ENCODE measurements around the gene SEMA3C.

Gene SEMA3C

DNA sequence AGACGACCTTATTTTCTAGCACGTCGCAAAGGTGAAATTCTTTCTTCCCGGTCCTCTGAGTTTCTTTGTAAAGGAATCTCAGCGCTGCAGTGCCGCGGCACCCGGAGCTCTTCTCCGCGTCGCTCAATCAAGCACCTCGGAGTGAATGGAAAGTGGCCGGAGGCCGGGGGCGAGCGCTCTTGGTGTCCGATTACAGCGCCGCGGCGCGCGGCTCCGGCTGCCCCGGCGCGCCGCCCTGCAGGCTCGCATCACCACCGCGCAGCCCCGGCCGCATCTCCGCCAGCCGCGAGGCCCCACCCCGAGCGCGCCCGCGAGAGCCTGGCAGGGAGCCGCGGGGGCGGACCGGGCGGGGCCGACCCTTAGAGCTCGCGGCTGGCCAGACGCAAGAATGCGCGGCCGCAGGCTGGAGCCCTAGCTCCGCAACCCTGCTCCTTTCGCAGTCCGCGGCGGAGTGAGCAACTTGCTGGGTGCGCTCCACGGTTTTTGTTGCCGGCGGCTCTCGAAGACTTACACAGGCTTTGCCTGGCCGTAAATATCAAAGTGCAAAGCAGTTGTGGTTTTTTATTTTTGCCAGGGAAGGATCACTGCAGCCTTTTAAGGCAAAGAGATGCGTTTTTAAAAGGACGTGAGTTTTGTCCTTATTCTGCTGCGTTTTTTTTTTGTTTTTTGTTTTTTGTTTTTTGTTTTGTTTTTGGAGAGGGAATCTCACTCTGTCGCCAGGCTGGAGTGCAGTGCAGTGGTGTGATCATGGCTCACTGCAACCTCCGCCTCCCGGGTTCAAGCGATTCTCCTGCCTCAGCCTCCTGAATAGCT lies at the start of gene SEMA3C:
TSS of gene SEMA3C (minus strand) at position 143 of the 813 bp plus-strand sequence. CDS start 2,270 bp downstream, outside the sequence.
- DNase-seq (ENCODE audit: low read depth, low spot score): peak; percentile 73

DNA sequence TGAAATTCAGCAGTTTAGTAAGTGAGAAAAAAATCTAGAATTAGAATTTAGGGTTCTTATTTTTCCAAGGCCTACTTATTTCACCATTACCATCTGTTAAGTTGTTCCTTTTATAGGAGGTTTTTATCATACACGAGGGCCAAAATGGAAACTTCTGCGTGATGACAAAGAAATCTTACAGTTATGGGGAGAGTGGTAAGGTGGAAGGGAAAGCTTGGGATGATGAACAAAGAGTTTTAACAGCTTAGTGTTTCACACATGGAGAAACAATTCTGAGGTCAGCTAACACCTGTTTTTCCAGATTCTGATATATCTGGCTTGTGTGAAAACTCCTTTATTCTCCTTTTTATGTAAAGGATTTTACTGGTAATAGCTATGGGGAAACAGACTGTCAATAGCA lies 49.8 kb upstream of the SEMA3C start:
- DNase-seq (ENCODE audit: low read depth, low spot score): no peak

GRCh38 chr7:80967917-80968297 lies 49.1 kb upstream of the SEMA3C start:
- DNase-seq (ENCODE audit: low read depth, low spot score): no peak

DNA sequence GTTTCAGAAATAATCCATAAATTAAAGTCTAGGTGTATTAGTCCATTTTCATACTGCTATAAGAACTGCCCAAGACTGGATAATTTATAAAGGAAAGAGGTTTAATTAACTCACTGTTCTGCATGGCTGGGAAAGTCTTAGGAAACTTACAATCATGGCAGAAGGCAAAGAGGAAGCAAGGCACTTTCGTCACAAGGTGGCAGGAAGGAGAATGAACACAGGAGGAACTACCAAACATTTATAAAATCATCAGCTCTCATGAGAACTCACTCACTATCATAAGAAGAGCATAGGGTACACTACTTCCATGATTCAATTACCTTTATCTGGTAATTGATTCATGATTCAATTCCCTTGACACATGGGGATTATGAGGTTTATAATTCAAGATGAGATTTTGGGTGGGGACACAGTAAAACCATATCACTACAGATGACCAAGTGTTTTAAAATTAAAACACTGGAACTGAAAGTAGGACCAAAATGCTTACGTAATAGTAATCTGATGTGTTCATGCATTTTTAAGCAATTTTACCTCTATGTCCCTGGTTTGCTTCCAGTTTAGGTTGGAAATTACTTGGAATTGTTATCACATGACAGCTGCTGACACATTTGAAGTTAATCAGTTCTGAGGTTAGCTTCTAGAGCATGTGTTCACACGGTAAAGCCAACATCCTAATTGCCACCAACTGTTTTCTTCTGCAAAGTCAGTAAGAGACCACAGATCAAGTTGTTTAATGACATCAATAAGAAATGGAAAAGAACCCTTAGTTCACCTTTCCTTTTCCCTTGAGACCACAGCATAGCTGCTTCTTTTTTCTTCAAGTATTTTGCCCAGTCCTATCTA lies 48.4 kb upstream of the SEMA3C start:
- no peak for DNase-seq (ENCODE audit: low read depth, low spot score)

GRCh38 chr7:80960244-80960795 lies 41.5 kb upstream of the SEMA3C start:
- DNase-seq (ENCODE audit: low read depth, low spot score): no peak

DNA sequence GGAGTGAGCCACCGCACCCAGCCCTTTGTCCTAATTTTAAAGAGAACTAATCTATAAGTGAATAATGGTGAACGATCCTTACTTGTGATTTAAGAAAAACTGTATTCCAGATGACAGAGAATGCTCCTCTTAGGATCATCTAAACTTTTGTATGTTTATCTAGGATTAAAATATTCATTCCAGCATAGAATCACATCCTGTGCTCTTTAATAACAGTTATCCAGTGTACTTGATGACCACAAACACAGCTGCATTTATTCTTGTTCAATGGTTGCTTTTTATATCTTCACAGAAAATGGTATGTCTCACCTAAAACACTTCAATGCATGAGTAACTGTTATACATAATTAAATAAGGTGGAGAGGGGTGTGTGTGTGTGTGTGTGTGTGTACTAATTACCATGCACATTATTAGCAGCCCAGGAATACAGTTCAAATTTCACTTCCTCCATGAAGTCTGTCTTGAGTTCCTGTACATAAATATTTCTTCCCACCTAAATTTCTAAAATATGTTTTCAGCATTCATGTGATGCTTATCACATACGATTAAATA lies 38.5 kb upstream of the SEMA3C start:
- DNase-seq (ENCODE audit: low read depth, low spot score): no peak

- no peak for DNase-seq (ENCODE audit: low read depth, low spot score)
Observed at GRCh38 chr7:80954191-80954590, 35.3 kb upstream of the SEMA3C start.

DNA sequence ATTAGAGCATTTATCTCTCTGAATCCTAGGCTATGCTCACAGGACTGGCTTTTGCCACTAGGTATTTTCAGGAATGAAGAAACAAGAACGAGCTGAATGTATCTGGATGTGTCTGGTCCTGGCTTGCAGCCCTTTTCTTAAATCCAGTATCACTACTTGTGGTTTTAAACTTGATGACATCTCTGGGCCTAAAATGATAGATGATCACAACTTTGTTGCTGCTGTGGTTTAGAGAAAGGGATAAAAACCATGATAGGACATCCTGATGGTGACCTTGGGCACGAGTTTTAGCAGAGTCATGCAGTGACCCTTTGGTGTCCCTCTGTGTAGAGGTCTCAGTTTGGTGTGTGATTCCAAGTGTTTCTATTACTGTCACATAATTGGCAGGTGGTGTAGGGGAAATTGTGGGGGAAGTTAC lies 31.7 kb upstream of the SEMA3C start:
- DNase-seq (ENCODE audit: low read depth, low spot score): no peak

DNA sequence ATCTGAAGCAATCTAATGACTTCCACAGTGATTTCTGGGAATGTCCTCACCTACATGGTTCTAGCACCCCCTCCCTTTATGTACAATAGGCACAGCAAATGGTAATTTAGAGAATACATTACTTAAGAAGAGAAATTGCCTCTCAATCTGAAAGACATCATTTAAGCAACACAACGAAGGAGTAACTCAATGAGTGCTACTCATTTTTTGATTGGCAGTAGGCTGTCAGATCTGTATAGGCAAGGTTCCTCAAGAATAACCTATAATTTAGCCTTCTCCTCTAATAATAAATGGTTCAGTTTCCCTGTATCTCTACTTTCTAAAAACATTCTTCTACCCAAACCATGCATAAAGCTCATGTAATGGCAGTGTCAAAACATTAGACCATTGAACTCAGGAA lies 30.6 kb upstream of the SEMA3C start:
- DNase-seq (ENCODE audit: low read depth, low spot score): no peak

GRCh38 chr7:80946858-80947257 lies 28.0 kb upstream of the SEMA3C start:
- DNase-seq (ENCODE audit: low read depth, low spot score): no peak

DNA sequence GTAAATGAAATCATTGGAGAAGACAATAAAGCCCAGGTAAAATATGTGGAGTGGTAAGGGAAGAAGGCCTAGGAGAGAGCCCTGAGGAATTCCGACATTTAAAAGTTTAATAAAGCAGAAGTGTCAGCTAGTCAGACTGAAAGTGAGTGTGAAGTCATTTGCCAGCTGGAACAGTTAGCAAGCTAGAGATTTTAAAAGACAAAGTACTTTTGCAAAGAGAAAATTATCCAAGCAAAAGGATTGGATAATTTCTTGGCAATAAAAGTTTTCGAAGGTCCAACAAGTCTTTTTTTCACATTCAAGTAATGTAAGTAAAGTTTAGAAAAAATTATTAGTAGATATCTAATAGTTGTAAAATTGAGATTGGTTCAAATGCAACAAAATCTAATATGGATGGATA lies 27.1 kb upstream of the SEMA3C start:
- no peak for DNase-seq (ENCODE audit: low read depth, low spot score)

- no peak for DNase-seq (ENCODE audit: low read depth, low spot score)
Observed at GRCh38 chr7:80943342-80943741, 24.5 kb upstream of the SEMA3C start.

GRCh38 chr7:80942261-80943041 lies 23.6 kb upstream of the SEMA3C start:
- DNase-seq (ENCODE audit: low read depth, low spot score): peak; percentile 85

GRCh38 chr7:80941208-80941758 lies 22.4 kb upstream of the SEMA3C start:
- no peak for DNase-seq (ENCODE audit: low read depth, low spot score)

DNA sequence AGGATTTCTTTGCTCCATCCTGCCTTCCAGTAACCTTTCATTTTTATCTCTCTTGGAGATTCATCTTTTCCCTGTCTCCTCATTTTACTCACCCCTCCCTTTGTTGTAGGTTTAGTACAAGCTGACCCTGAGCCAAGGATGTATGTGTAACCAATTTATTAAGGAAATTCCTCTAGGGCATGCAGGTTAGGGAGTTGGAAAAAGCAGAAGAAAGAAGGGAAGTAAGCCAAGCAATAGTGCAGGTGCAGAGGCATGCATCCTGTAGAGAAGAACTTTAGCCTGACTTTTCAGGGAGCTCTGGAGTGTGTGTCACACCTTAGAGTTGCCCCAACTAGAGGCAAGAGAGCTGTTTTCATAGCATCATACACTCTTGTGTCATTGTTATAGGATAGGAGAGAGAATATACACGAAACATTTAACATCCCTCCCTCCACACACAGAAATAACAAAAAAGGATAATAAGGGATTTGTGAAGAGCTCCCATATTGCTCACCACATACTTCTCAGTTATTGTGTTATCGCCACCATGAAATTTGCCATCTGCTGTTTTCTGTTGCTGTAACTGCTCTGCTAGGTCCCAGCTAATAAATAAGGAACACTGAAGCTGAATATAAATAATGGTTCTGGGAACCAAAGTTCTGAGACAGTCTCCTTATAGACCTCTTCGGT lies 21.8 kb upstream of the SEMA3C start:
- no peak for DNase-seq (ENCODE audit: low read depth, low spot score)

DNA sequence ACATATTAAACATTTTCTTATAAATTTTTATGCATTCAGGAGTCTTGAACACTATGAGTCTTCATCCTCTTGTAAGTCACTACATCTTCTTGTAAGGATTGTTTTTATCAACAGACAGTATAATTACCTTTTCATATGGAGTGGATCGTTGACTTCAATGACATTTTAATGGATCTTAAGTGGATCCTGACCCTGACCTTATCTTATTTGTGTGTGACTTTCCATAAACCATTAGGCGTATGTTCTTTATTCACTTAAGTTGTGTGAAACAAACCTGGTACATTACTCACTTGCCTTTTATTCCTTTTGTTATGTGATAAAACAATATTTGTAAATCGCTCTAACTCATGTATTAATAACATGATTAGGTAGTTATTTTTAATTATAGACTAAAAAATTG lies 18.5 kb upstream of the SEMA3C start:
- no peak for DNase-seq (ENCODE audit: low read depth, low spot score)

- no peak for DNase-seq (ENCODE audit: low read depth, low spot score)
Observed at GRCh38 chr7:80935991-80936780, 17.3 kb upstream of the SEMA3C start.

DNA sequence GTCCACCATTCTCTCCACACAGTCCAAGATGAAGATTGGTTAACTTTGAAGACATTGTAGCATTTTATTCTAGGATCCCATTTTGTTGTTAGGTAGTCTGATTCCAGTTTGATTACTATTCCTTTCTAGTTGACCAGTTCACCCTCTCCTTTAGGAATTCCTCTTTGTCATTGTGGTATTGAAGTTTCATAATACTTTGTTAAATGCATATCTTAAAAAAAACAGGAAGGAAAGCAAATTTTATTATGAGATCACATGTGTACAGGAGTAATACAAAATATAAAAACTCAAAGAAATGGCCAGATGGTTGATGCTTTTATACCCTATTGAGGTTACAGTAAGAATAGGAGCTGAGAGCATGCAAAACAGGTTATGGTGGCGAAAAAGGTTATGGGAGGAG lies 15.5 kb upstream of the SEMA3C start:
- DNase-seq (ENCODE audit: low read depth, low spot score): no peak

GRCh38 chr7:80932536-80932935 lies 13.7 kb upstream of the SEMA3C start:
- DNase-seq (ENCODE audit: low read depth, low spot score): no peak

- DNase-seq (ENCODE audit: low read depth, low spot score): no peak
Observed at GRCh38 chr7:80929619-80930018, 10.8 kb upstream of the SEMA3C start.
